Endometrial microvascular endothelial cells (primary cell): ENCODE measurements around the gene HOOK1. TPM values are rescaled to one million over a fixed set of nuclear protein-coding genes. Genes with fewer than 3 reads are reported as not detected.
"Not testable (repeated sequence)": the region's sequence is repeated elsewhere in the genome, so short reads cannot be mapped to it uniquely, and the experiment has no call there.

Experiments used
- in situ Hi-C: cut with HindIII; loops from 2 replicates; pipeline ENCODE4 v1.10.0; 2017; ENCODE audit warnings: low sequenced_read_pairs, low pct_unique_long_range_greater_than_20kb; ENCODE audit errors: inconsistent ontology term
- total RNA-seq: library from RNA; depleted of rRNA; stranded (reverse); fragments of >200 nt; gene quantifications from one replicate; pipeline ENCODE4 v1.2.3, GENCODE V29; 2015; ENCODE audit errors: inconsistent ontology term

HOOK1 gene
- total RNA-seq, 1 donor from 2014 or later = not detected

- in situ Hi-C loops = no loop called here
These were observed 1.6 kb downstream of the HOOK1 start for GRCh38 chr1:59816318-59816878.

- in situ Hi-C loops = no loop called here
These were observed 5.1 kb downstream of the HOOK1 start for GRCh38 chr1:59819566-59820438.

- in situ Hi-C loops = no loop called here
These were observed 12.4 kb downstream of the HOOK1 start for GRCh38 chr1:59827055-59827643.

GRCh38 chr1:59828160-59828559, 13.4 kb downstream of the HOOK1 start:
- in situ Hi-C loops = no loop called here

- in situ Hi-C loops = no loop called here
These were observed 16.8 kb downstream of the HOOK1 start for GRCh38 chr1:59831529-59831928.

- in situ Hi-C loops = no loop called here
These were observed 18.3 kb downstream of the HOOK1 start for GRCh38 chr1:59833022-59833421.

- in situ Hi-C loops = no loop called here
These were observed 19.2 kb downstream of the HOOK1 start for GRCh38 chr1:59833991-59834390.

GRCh38 chr1:59837857-59838256, 23.1 kb downstream of the HOOK1 start:
- in situ Hi-C loops = not testable (repeated sequence)

- in situ Hi-C loops = no loop called here
These were observed 30.3 kb downstream of the HOOK1 start for GRCh38 chr1:59845091-59845490.

GRCh38 chr1:59846209-59846894, 31.6 kb downstream of the HOOK1 start:
- in situ Hi-C loops = no loop called here

GRCh38 chr1:59846895-59847282, 32.1 kb downstream of the HOOK1 start:
- in situ Hi-C loops = no loop called here

GRCh38 chr1:59852117-59852516, 37.4 kb downstream of the HOOK1 start:
- in situ Hi-C loops = no loop called here

GRCh38 chr1:59855297-59855696, 40.5 kb downstream of the HOOK1 start:
- in situ Hi-C loops = not testable (repeated sequence)

- in situ Hi-C loops = no loop called here
These were observed 42.1 kb downstream of the HOOK1 start for GRCh38 chr1:59856725-59857338.

- in situ Hi-C loops = no loop called here
These were observed 43.1 kb downstream of the HOOK1 start for GRCh38 chr1:59857679-59858354.

GRCh38 chr1:59866462-59866861, 51.7 kb downstream of the HOOK1 start:
- in situ Hi-C loops = no loop called here

- in situ Hi-C loops = no loop called here
These were observed 57.0 kb downstream of the HOOK1 start for GRCh38 chr1:59871746-59872145.

GRCh38 chr1:59877108-59877682, 62.4 kb downstream of the HOOK1 start:
- in situ Hi-C loops = no loop called here
